ENCODE results near the gene POU4F1. TPM values are rescaled to one million over a fixed set of nuclear protein-coding genes. Genes with fewer than 3 reads are reported as not detected.

Gene POU4F1
- total and polyA plus RNA-seq, 2 experiments from 2014 or later = 0.03 to 0.05 TPM

DNA sequence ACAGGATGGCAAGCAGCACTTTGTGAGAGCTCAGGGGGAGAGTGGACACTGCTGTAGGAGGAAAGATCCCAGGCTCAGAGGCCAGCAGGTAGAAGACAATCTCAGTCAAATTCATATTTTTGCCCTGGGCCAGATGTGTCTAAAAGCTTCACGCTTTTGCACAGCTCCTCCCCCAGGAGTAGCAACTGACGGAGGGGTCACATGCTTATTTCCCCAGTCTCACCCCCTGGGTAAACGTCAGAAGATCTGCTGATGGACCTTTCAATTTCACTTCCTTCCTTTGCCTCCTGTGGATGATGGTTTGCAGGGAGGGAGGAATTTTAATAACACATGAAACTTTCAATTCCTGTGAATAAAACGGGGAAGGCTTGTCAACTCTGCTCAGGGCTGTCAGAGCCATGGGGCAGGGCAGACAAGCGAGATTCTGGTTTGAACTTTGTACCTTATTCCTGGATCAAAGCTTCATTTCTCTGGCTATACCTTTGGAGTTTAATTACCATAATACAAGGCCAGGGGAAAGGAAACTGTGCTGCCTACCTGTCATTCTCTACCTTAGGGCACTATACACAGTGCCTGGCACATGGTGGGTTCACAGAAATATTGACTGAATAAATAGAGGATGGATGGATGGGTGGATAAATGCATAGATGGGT, 41.0 kb downstream of the POU4F1 start:
- H3K27me3 Mint-ChIP-seq (ENCODE audit: insufficient read depth, low read depth, poor library complexity) = no peaks in the 10 kb centered on the region
- TF ChIP-seq ZNF114 (CRISPR knock-in tag; IDR thresholded peaks at IDR 0.05) (no peak), CREB1 (CRISPR knock-in tag; IDR thresholded peaks at IDR 0.05; ENCODE audit: low read depth) (no peak), JUNB (IDR thresholded peaks at IDR 0.05; ENCODE audit: unreplicated experiment) (no peak), NANOG (IDR thresholded peaks at IDR 0.05; ENCODE audit: borderline replicate concordance) (no peak), EZH2phosphoT487 (IDR thresholded peaks at IDR 0.05; ENCODE audit: unreplicated experiment) (no peak), EZH2 (IDR thresholded peaks at IDR 0.05; ENCODE audit: low read depth, unreplicated experiment) (no peak), ZNF331 (CRISPR knock-in tag; IDR thresholded peaks at IDR 0.05; ENCODE audit: low read depth) (no peak), STAT1 (IDR thresholded peaks at IDR 0.05; ENCODE audit: unreplicated experiment) (no peak), POLR2AphosphoS5 (IDR thresholded peaks at IDR 0.05; ENCODE audit: low read depth) (no peak)
- TF ChIP-seq, protein P1, sequence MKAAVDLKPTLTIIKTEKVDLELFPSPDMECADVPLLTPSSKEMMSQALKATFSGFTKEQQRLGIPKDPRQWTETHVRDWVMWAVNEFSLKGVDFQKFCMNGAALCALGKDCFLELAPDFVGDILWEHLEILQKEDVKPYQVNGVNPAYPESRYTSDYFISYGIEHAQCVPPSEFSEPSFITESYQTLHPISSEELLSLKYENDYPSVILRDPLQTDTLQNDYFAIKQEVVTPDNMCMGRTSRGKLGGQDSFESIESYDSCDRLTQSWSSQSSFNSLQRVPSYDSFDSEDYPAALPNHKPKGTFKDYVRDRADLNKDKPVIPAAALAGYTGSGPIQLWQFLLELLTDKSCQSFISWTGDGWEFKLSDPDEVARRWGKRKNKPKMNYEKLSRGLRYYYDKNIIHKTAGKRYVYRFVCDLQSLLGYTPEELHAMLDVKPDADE (IDR thresholded peaks at IDR 0.05) = no peak
- TF ChIP-seq, protein P2, sequence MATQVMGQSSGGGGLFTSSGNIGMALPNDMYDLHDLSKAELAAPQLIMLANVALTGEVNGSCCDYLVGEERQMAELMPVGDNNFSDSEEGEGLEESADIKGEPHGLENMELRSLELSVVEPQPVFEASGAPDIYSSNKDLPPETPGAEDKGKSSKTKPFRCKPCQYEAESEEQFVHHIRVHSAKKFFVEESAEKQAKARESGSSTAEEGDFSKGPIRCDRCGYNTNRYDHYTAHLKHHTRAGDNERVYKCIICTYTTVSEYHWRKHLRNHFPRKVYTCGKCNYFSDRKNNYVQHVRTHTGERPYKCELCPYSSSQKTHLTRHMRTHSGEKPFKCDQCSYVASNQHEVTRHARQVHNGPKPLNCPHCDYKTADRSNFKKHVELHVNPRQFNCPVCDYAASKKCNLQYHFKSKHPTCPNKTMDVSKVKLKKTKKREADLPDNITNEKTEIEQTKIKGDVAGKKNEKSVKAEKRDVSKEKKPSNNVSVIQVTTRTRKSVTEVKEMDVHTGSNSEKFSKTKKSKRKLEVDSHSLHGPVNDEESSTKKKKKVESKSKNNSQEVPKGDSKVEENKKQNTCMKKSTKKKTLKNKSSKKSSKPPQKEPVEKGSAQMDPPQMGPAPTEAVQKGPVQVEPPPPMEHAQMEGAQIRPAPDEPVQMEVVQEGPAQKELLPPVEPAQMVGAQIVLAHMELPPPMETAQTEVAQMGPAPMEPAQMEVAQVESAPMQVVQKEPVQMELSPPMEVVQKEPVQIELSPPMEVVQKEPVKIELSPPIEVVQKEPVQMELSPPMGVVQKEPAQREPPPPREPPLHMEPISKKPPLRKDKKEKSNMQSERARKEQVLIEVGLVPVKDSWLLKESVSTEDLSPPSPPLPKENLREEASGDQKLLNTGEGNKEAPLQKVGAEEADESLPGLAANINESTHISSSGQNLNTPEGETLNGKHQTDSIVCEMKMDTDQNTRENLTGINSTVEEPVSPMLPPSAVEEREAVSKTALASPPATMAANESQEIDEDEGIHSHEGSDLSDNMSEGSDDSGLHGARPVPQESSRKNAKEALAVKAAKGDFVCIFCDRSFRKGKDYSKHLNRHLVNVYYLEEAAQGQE (IDR thresholded peaks at IDR 0.05; ENCODE audit: unreplicated experiment) = no peak
- TF ChIP-seq, protein P3, sequence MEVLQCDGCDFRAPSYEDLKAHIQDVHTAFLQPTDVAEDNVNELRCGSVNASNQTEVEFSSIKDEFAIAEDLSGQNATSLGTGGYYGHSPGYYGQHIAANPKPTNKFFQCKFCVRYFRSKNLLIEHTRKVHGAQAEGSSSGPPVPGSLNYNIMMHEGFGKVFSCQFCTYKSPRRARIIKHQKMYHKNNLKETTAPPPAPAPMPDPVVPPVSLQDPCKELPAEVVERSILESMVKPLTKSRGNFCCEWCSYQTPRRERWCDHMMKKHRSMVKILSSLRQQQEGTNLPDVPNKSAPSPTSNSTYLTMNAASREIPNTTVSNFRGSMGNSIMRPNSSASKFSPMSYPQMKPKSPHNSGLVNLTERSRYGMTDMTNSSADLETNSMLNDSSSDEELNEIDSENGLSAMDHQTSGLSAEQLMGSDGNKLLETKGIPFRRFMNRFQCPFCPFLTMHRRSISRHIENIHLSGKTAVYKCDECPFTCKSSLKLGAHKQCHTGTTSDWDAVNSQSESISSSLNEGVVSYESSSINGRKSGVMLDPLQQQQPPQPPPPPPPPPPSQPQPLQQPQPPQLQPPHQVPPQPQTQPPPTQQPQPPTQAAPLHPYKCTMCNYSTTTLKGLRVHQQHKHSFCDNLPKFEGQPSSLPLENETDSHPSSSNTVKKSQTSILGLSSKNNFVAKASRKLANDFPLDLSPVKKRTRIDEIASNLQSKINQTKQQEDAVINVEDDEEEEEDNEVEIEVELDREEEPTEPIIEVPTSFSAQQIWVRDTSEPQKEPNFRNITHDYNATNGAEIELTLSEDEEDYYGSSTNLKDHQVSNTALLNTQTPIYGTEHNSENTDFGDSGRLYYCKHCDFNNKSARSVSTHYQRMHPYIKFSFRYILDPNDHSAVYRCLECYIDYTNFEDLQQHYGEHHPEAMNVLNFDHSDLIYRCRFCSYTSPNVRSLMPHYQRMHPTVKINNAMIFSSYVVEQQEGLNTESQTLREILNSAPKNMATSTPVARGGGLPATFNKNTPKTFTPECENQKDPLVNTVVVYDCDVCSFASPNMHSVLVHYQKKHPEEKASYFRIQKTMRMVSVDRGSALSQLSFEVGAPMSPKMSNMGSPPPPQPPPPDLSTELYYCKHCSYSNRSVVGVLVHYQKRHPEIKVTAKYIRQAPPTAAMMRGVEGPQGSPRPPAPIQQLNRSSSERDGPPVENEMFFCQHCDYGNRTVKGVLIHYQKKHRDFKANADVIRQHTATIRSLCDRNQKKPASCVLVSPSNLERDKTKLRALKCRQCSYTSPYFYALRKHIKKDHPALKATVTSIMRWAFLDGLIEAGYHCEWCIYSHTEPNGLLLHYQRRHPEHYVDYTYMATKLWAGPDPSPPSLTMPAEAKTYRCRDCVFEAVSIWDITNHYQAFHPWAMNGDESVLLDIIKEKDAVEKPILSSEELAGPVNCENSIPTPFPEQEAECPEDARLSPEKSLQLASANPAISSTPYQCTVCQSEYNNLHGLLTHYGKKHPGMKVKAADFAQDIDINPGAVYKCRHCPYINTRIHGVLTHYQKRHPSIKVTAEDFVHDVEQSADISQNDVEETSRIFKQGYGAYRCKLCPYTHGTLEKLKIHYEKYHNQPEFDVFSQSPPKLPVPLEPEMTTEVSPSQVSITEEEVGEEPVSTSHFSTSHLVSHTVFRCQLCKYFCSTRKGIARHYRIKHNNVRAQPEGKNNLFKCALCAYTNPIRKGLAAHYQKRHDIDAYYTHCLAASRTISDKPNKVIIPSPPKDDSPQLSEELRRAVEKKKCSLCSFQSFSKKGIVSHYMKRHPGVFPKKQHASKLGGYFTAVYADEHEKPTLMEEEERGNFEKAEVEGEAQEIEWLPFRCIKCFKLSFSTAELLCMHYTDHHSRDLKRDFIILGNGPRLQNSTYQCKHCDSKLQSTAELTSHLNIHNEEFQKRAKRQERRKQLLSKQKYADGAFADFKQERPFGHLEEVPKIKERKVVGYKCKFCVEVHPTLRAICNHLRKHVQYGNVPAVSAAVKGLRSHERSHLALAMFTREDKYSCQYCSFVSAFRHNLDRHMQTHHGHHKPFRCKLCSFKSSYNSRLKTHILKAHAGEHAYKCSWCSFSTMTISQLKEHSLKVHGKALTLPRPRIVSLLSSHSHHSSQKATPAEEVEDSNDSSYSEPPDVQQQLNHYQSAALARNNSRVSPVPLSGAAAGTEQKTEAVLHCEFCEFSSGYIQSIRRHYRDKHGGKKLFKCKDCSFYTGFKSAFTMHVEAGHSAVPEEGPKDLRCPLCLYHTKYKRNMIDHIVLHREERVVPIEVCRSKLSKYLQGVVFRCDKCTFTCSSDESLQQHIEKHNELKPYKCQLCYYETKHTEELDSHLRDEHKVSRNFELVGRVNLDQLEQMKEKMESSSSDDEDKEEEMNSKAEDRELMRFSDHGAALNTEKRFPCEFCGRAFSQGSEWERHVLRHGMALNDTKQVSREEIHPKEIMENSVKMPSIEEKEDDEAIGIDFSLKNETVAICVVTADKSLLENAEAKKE (CRISPR knock-in tag; IDR thresholded peaks at IDR 0.05) = no peak
- TF ChIP-seq, protein P4, sequence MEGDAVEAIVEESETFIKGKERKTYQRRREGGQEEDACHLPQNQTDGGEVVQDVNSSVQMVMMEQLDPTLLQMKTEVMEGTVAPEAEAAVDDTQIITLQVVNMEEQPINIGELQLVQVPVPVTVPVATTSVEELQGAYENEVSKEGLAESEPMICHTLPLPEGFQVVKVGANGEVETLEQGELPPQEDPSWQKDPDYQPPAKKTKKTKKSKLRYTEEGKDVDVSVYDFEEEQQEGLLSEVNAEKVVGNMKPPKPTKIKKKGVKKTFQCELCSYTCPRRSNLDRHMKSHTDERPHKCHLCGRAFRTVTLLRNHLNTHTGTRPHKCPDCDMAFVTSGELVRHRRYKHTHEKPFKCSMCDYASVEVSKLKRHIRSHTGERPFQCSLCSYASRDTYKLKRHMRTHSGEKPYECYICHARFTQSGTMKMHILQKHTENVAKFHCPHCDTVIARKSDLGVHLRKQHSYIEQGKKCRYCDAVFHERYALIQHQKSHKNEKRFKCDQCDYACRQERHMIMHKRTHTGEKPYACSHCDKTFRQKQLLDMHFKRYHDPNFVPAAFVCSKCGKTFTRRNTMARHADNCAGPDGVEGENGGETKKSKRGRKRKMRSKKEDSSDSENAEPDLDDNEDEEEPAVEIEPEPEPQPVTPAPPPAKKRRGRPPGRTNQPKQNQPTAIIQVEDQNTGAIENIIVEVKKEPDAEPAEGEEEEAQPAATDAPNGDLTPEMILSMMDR (conservative IDR thresholded peaks at IDR 0.05; ENCODE audit: low read depth in 2 of 2) = no peak
- no peak overlapping the region for H3K4me3 Mint-ChIP-seq

More for the DNA sequence above, 41.0 kb downstream of the POU4F1 start:
- Mint-ChIP-seq H3K27ac (no peak overlapping the region), H3K36me3 (ENCODE audit: low read depth) (no peaks in the 10 kb centered on the region), H3K9me3 (no peaks in the 10 kb centered on the region), H3K4me1 (no peaks in the 10 kb centered on the region)
- Histone ChIP-seq H3K4me2 (no peak overlapping the region), H4K20me1 (replicated peaks; ENCODE audit: insufficient read depth) (no peaks in the 10 kb centered on the region; the same call in 1 of the 2 replicates), H2AFZ (no peak overlapping the region), H3K9me2 (ENCODE audit: insufficient read depth) (no peaks in the 10 kb centered on the region), H3K79me2 (replicated peaks; ENCODE audit: insufficient read depth) (no peaks in the 10 kb centered on the region), H3K36me3 (ENCODE audit: insufficient read depth) (no peaks in the 10 kb centered on the region), H3K4me3 (no peak overlapping the region), H3F3A (replicated peaks; ENCODE audit: low read depth) (no peaks in the 10 kb centered on the region), H3K27me3 (ENCODE audit: insufficient read depth) (no peaks in the 10 kb centered on the region), H3K4me1 (ENCODE audit: insufficient read depth) (no peaks in the 10 kb centered on the region), H3K27ac (ENCODE audit: low read depth) (no peak overlapping the region)
- DNase-seq (ENCODE audit: low spot score) = no peak
- ATAC-seq = no peak
